Measurements from ENCODE around the gene DKK3.

Gene DKK3

DNA sequence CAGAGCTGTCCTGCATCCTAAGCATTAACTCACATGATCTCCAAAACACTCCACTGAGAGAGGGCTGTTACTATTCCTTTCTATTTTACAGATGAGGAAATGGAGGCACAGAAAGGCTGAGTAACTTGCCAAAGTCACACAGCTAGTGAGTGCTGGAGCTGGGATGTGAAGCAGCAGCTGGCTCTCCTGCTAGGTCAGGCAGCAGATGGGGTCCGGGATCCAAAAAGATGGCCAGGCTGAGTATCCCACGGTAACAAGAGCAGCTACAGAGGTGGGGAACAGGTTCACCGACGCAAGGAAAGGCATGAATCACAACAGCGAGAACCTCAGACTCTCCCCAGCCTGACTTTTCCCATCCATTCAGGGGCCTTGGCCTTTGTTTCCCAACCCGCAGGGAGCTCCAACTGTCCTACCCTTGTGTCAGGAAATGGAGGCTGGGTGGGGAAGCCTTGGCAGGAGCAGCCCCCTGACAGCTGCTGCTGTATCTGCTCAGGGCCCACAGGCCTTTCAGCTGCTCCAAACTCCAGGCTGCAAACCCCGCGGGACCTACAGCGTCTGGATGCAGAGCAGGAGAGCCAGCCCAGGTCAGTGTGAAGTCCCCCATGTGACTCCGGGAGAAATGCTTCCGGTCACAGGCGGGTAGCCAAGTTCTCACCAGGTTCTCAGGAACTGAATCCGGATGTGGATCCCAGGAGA lies 29.5 kb downstream of the DKK3 start:
- Mint-ChIP-seq H3K36me3 (no peaks in the 10 kb centered on the region), H3K4me3 (no peak overlapping the region), H3K27me3 (peaks cover 29% of the 10 kb centered on the region), H3K4me1 (peaks cover 12% of the 10 kb centered on the region), H3K27ac (no peak overlapping the region), H3K9me3 (no peaks in the 10 kb centered on the region)
- CTCF ChIA-PET, result interaction anchor here (1.2 to 1.5 kb wide), 3 partner anchors 12 to 66 kb away, joined by 3 to 5 read pairs (median 4); no protein-coding TSS in a partner anchor
- no peak for DNase-seq

DNA sequence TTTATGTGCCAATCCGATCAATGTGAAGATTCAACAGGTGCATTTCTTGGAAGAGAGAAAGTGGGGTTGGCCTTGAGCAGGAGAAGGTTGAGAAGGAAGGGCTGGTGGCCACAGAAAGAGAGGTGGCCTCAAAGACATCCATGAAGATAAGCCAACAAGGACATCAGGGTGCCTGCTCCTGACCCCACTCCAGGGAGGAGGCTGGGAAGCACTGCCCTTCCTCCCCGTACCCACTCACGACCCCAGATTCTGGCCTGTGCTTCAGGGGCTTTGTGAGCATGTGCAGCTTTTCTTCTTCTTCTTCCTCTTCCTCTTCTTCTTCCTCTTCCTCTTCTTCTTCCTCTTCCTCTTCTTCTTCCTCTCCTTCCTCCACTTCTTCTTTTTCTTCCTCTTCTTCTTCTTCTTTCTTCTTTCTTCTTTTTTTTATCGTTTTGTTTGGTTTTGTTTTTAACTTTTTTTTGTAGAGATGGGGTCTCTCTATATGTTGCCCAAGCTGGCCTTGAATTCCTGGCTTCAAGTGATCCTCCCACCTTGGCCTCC lies 30.3 kb downstream of the DKK3 start:
- Mint-ChIP-seq H3K27me3 (peaks cover 35% of the 10 kb centered on the region), H3K4me3 (no peak overlapping the region), H3K27ac (no peak overlapping the region), H3K9me3 (no peaks in the 10 kb centered on the region), H3K4me1 (peaks cover 12% of the 10 kb centered on the region), H3K36me3 (no peaks in the 10 kb centered on the region)
- no peak for DNase-seq
- CTCF ChIA-PET, result interaction anchor here (1.2 to 1.4 kb wide), 2 partner anchors 11 to 67 kb away, joined by 3 to 5 read pairs; no protein-coding TSS in a partner anchor

DNA sequence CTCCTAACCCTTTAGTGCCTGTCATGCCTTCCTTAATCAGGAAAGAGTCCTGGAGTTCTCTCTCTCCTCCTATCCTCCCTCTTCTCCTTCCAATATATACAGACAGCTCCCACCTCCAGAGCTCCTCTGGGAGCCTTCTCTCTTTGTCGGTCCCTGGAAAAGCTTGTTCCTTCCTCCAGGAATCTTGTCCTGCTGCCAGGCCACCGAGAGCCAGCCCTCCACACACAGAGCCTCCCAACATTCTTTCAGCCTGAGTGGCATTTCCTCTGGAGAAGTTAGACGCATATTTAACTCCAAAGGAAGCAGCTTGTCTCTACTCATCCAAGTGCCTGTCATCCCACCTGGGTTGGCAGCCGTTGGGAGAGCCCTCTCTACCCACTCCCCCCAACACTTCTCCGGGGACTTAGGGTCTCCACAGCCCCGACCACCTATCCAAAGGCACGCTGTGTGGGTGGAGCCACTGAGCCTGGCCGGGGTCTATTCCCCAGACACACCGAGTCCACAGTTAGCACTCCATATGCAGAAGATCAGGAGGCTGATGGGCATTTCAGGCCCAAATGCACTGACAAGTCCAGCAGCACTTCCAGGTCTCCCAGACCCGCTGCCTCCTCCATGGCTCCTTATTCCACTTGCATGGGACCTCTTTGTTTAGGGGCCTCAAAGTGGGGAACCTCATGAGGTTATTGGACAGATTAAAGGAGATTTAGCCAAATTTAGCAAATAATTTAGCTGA lies 31.1 kb downstream of the DKK3 start:
- peaks cover 36% of the 10 kb centered on the region for H3K27me3 Mint-ChIP-seq
- H3K4me3 Mint-ChIP-seq, result no peak overlapping the region
- no peak for DNase-seq
- no peaks in the 10 kb centered on the region for H3K36me3 Mint-ChIP-seq
- CTCF ChIA-PET, result interaction anchor here (0.8 to 1.8 kb wide), 4 partner anchors 10 to 312 kb away, joined by 3 to 13 read pairs (median 4); no protein-coding TSS in a partner anchor
- H3K27ac Mint-ChIP-seq, result no peak overlapping the region
- peaks cover 12% of the 10 kb centered on the region for H3K4me1 Mint-ChIP-seq
- H3K9me3 Mint-ChIP-seq, result no peaks in the 10 kb centered on the region

DNA sequence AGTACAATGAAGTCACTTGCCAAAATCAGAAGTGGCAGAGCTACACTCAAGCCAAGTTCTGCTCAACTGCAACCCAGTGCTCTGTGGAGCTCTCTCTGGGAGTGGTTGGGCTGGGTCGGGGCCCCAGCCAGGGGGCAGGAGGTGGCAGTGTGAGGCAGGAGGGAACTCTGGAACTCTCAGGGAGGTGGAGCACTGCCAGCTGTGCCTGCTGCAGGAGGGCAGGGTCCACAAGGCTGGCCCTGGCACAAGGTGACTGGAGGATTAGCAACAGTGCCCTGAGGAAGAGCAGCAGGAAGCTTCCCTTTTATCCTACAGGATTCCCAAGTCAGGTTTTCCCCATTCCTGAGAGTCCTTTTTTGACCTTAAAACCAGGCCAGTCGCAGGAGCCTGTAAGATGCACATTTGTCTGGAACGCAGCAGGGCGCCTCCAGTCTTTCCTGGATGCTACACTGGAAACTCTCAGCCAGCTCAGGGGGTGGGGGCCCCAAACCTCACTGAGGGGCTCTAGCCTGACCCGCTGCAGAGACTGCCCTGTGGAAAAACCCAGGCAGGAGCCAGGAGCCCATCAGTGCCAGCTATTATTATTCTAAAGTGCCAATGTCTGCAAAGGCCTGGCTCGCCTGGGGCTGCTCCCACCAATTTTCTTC lies 31.8 kb downstream of the DKK3 start:
- Mint-ChIP-seq H3K4me1 (peaks cover 12% of the 10 kb centered on the region), H3K27ac (no peak overlapping the region), H3K9me3 (no peaks in the 10 kb centered on the region), H3K4me3 (no peak overlapping the region), H3K36me3 (no peaks in the 10 kb centered on the region), H3K27me3 (peaks cover 36% of the 10 kb centered on the region)
- CTCF ChIA-PET, result interaction anchor here (0.8 to 1.8 kb wide), 3 partner anchors 11 to 313 kb away, joined by 3 to 13 read pairs (median 3); no protein-coding TSS in a partner anchor
- DNase-seq, result no peak

GRCh38 chr11:11975201-11976092 lies 33.0 kb downstream of the DKK3 start:
- Mint-ChIP-seq H3K36me3 (no peaks in the 10 kb centered on the region), H3K27me3 (peaks cover 32% of the 10 kb centered on the region), H3K4me3 (no peak overlapping the region), H3K27ac (no peak overlapping the region), H3K4me1 (peaks cover 12% of the 10 kb centered on the region), H3K9me3 (no peaks in the 10 kb centered on the region)
- CTCF ChIA-PET, result interaction anchor here (0.6 to 1.8 kb wide), 2 partner anchors 9 to 52 kb away, joined by 4 to 13 read pairs; no protein-coding TSS in a partner anchor
- no peak for DNase-seq

DNA sequence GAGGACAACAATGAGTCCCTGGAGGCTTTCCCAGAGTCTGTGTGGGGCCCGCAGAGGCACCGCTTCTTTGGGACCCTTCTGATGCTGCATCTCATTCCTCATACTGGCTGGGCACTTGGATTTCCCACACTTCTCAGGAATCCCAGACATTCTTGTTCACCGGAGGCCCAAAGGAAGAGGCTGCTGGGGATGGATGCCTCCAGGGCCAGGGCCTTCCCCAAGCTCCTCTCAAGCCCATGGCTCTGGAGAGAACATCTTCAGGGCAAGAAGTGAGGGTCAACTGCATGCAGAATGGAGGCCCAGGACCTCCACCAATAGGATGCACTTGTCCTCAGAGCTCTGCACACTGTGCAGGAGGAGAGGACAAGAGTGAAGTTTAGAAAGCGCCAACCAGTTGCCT lies 34.6 kb downstream of the DKK3 start:
- DNase-seq, result no peak
- CTCF ChIA-PET, result no interaction called here
- Mint-ChIP-seq H3K27me3 (peaks cover 29% of the 10 kb centered on the region), H3K27ac (no peak overlapping the region), H3K4me3 (no peak overlapping the region), H3K9me3 (no peaks in the 10 kb centered on the region), H3K36me3 (no peaks in the 10 kb centered on the region), H3K4me1 (peaks cover 12% of the 10 kb centered on the region)

DNA sequence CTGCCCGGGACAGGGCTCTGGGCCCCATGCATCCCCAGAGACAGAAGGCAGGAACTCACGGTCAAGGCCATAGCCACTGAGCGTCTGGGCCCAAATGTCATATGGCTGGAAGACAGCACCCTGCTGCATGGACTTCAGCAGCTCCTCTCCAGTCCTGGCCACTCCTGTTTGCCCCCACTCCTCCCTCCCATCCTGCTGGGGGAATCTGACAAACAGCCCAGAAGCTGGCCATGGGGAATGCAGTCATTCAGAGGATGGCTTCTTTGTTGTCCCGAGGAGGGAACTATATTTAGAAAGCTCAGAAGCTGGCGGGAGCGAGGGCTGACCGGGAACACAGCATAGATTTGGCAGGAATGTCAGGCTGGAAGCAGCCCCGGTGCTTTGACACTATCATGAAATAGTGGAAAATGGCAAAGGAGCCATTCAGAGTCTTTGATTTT lies 35.0 kb downstream of the DKK3 start:
- Mint-ChIP-seq H3K36me3 (no peaks in the 10 kb centered on the region), H3K4me1 (peaks cover 12% of the 10 kb centered on the region), H3K9me3 (no peaks in the 10 kb centered on the region), H3K27me3 (peaks cover 31% of the 10 kb centered on the region), H3K4me3 (no peak overlapping the region), H3K27ac (no peak overlapping the region)
- DNase-seq, result no peak
- CTCF ChIA-PET, result no interaction called here

GRCh38 chr11:11972730-11973341 lies 35.6 kb downstream of the DKK3 start:
- peaks cover 12% of the 10 kb centered on the region for H3K4me1 Mint-ChIP-seq
- H3K27ac Mint-ChIP-seq, result no peak overlapping the region
- DNase-seq, result no peak
- no peak overlapping the region for H3K4me3 Mint-ChIP-seq
- CTCF ChIA-PET, result no interaction called here
- H3K9me3 Mint-ChIP-seq, result no peaks in the 10 kb centered on the region
- H3K36me3 Mint-ChIP-seq, result no peaks in the 10 kb centered on the region
- H3K27me3 Mint-ChIP-seq, result peaks cover 32% of the 10 kb centered on the region

DNA sequence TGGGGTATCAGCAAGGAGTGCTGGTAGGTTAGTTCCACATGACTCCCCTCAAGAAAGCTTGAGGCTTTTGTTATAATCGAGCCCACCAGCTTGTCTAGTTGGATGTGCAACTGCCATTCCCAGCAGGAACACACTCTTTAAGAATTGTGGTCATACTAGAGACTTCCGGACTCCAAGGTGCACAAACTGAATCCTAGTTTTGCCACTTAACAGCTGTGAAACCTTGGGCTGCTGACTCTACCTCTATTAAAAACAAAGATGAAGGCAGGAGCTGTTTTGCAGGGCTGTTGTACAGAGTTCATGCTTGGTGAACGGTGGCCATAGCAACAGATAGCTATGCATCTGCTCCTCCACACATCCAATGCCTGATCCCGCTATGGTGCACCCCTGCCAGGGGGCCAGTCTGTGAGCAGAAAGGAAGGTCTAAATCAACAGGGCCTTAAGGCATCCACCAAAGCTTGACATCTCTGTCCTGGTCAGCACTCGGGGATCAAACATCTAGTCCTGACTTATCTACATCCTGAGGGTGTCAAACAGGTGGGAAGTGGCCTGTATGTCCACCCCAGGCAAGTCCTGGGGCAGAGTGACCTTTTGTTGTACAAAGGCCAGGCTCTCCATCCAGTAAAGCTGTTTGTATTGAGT lies 36.4 kb downstream of the DKK3 start:
- Mint-ChIP-seq H3K9me3 (no peaks in the 10 kb centered on the region), H3K4me3 (no peak overlapping the region), H3K36me3 (no peaks in the 10 kb centered on the region), H3K27ac (no peak overlapping the region), H3K27me3 (peaks cover 33% of the 10 kb centered on the region), H3K4me1 (peaks cover 12% of the 10 kb centered on the region)
- CTCF ChIA-PET, result interaction anchor here (0.9 to 1.3 kb wide), 4 partner anchors 12 to 173 kb away, joined by 3 to 4 read pairs (median 3); no protein-coding TSS in a partner anchor
- no peak for DNase-seq

- CTCF ChIA-PET, result interaction anchor here (0.9 kb wide), 1 partner anchor 318 kb away, joined by 3 read pairs; no protein-coding TSS in a partner anchor
- Mint-ChIP-seq H3K36me3 (no peaks in the 10 kb centered on the region), H3K9me3 (no peaks in the 10 kb centered on the region)
Measured at GRCh38 chr11:11970556-11970955, 37.9 kb downstream of the DKK3 start.

DNA sequence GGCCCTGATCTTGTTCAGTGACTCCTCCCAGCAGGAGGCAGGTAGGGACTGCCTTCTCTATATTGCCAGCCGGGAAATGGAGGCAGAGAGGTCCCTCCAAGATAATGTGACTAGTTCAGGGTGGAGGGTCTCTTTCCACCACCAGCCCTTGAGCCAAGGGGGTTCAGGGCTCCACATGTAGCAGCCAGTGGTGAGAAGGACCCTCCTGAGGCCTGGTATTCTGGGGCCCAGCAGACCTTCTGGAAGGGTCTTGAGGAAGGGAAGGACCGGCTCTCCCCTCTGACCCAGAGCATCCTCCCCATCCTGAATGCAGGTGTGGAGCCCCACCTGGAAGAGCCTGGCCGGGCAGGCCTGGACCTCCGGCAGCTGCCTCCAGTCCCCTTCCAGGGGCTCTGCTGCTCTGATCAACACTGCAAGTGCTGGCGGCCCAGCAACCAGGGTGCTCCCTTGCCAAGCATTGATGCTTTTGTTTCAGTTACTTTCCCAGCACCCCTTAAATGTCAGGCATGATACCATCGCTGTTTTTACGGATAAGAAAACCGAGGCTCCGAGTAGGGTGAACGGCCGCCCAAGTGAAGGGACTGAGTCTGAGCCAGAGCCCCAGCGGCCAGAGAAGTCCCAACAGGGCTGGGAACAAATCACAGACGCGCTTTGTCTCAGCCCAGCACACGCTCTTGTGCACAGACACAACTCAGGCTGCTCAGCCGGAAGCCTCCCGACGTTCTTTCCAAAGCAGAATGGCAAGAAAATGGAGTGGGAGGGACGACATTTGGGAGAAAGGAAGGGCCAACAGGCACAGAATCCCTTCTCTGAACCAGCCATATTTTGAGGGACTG lies 38.8 kb downstream of the DKK3 start:
- no peak overlapping the region for H3K4me3 Mint-ChIP-seq
- DNase-seq, result no peak
- no peaks in the 10 kb centered on the region for H3K36me3 Mint-ChIP-seq
- H3K4me1 Mint-ChIP-seq, result peaks cover 3% of the 10 kb centered on the region
- H3K27me3 Mint-ChIP-seq, result peaks cover 50% of the 10 kb centered on the region
- CTCF ChIA-PET, result no interaction called here
- no peaks in the 10 kb centered on the region for H3K9me3 Mint-ChIP-seq
- no peak overlapping the region for H3K27ac Mint-ChIP-seq

More at GRCh38 chr11:11970556-11970955, 37.9 kb downstream of the DKK3 start:
- DNase-seq, result no peak
- H3K4me3 Mint-ChIP-seq, result no peak overlapping the region
- H3K27me3 Mint-ChIP-seq, result peaks cover 41% of the 10 kb centered on the region
- H3K27ac Mint-ChIP-seq, result no peak overlapping the region
- H3K4me1 Mint-ChIP-seq, result peaks cover 12% of the 10 kb centered on the region
